Neural cell (in vitro differentiated cells): ENCODE data around the gene METTL1. TPM values are rescaled to one million over a fixed set of nuclear protein-coding genes. Genes with fewer than 3 reads are reported as not detected.

Experiments used
- H2AFZ ChIP-seq: fragments of 200-600, 300-800 bp; sonication (generic), shearing (Covaris generic); 2 replicates; pipeline ENCODE4 v1.6.0; 2014; ENCODE audit warnings: low read depth, mild to moderate bottlenecking, antibody characterized with exemption, low read length, moderate library complexity
- H3F3A ChIP-seq: fragments of 200-600 bp; shearing (Covaris generic); 2 replicates; pipeline ENCODE4 v1.6.1; 2016; ENCODE audit warnings: mild to moderate bottlenecking, moderate library complexity, mixed read lengths, antibody characterized with exemption, low read length; ENCODE audit not compliant: insufficient read depth, poor library complexity, severe bottlenecking
- H3K27ac ChIP-seq: fragments of 200-600, 300-800 bp; sonication (generic), shearing (Covaris generic); 2 replicates; pipeline ENCODE4 v1.5.1; 2014; ENCODE audit warnings: mild to moderate bottlenecking, low read length, moderate library complexity
- H3K27me3 ChIP-seq: fragments of 300-800, 200-600 bp; sonication (generic), shearing (Covaris generic); 2 replicates; pipeline ENCODE4 v1.6.0; 2014; ENCODE audit warnings: mild to moderate bottlenecking, low read depth, low read length, moderate library complexity; ENCODE audit not compliant: insufficient read depth
- H3K36me3 ChIP-seq: fragments of 300-800, 200-600 bp; sonication (generic), shearing (Covaris generic); 2 replicates; pipeline ENCODE4 v1.5.1; 2014; ENCODE audit warnings: mild to moderate bottlenecking, antibody characterized with exemption, low read length, moderate library complexity; ENCODE audit not compliant: insufficient read depth
- H3K4me2 ChIP-seq: fragments of 300-800, 200-600 bp; sonication (generic), shearing (Covaris generic); 2 replicates; pipeline ENCODE4 v1.6.0; 2014; ENCODE audit warnings: mild to moderate bottlenecking, low read length
- H3K4me3 ChIP-seq: fragments of 300-800, 200-600 bp; sonication (generic), shearing (Covaris generic); 2 replicates; pipeline ENCODE4 v1.5.1; 2014; ENCODE audit warnings: mild to moderate bottlenecking, low read length, moderate library complexity
- H3K79me2 ChIP-seq: fragments of 200-600 bp; shearing (Covaris generic); replicated peaks from 2 replicates; pipeline ENCODE4 v1.6.0; 2014; ENCODE audit warnings: mild to moderate bottlenecking, low read length, moderate library complexity; ENCODE audit not compliant: insufficient read depth
- H3K9ac ChIP-seq: fragments of 300-800, 200-600 bp; sonication (generic), shearing (Covaris generic); 2 replicates; pipeline ENCODE4 v1.6.1; 2016; ENCODE audit warnings: mild to moderate bottlenecking, low read length, mixed read lengths
- H3K9me2 ChIP-seq: fragments of 200-600 bp; shearing (Covaris generic); 2 replicates; pipeline ENCODE4 v1.6.1; 2016; ENCODE audit warnings: mild to moderate bottlenecking, low read length, mixed read lengths; ENCODE audit not compliant: insufficient read depth
- H3K9me3 ChIP-seq: fragments of 200-600, 300-800 bp; sonication (generic), shearing (Covaris generic); 2 replicates; pipeline ENCODE4 v1.6.1; 2016; ENCODE audit warnings: mild to moderate bottlenecking, mixed run types, low read length, moderate library complexity, mixed read lengths
- H4K20me1 ChIP-seq: fragments of 200-600 bp; shearing (Covaris generic); 2 replicates; pipeline ENCODE4 v1.6.1; 2016; ENCODE audit warnings: mild to moderate bottlenecking, mixed run types; ENCODE audit not compliant: insufficient read depth
- EP300 ChIP-seq: fragments of 450-650 bp; conservative IDR thresholded peaks from 2 replicates; pipeline ENCODE4 v1.6.1; 2014; ENCODE audit warnings: antibody characterized with exemption, mild to moderate bottlenecking, moderate library complexity; ENCODE audit not compliant: poor library complexity, severe bottlenecking
- EZH2 ChIP-seq: fragments of 200-600, 300-800 bp; shearing (Covaris generic), sonication (generic); IDR thresholded peaks from 2 replicates; pipeline ENCODE4 v1.6.1; 2014; ENCODE audit warnings: antibody characterized with exemption, low read length, borderline replicate concordance, mild to moderate bottlenecking; ENCODE audit not compliant: insufficient read depth, poor library complexity, severe bottlenecking
- MXI1 ChIP-seq: fragments of 450-650 bp; conservative IDR thresholded peaks from 2 replicates; pipeline ENCODE4 v1.6.1; 2014; ENCODE audit warnings: antibody characterized with exemption, mild to moderate bottlenecking; ENCODE audit not compliant: poor library complexity, severe bottlenecking
- POLR2AphosphoS5 ChIP-seq: IDR thresholded peaks from 2 replicates; pipeline ENCODE4 v1.6.1; 2012
- RAD21 ChIP-seq: fragments of 450-650 bp; conservative IDR thresholded peaks from 2 replicates; pipeline ENCODE4 v1.6.1; 2014; ENCODE audit warnings: antibody characterized with exemption, mild to moderate bottlenecking, moderate library complexity
- SMC3 ChIP-seq: fragments of 450-650 bp; conservative IDR thresholded peaks from 2 replicates; pipeline ENCODE4 v1.6.1; 2014; ENCODE audit warnings: antibody characterized with exemption, mild to moderate bottlenecking, moderate library complexity; ENCODE audit not compliant: poor library complexity
- TAF1 ChIP-seq: IDR thresholded peaks from 2 replicates; pipeline ENCODE4 v1.6.1; 2012; ENCODE audit warnings: low read depth
- polyA plus RNA-seq: library from polyadenylated mRNA; depleted of rRNA; stranded (reverse); fragments of >200 nt; gene quantifications from 2 replicates; pipeline ENCODE4 v1.2.3, GENCODE V29; 2014
- TF ChIP-seq, protein P1 (sequence below): IDR thresholded peaks from 2 replicates; pipeline ENCODE4 v1.6.1; 2012; ENCODE audit warnings: borderline replicate concordance
- TF ChIP-seq, protein P2 (sequence below): fragments of 450-650 bp; IDR thresholded peaks from 2 replicates; pipeline ENCODE4 v1.5.1; 2014; ENCODE audit warnings: antibody characterized with exemption, mild to moderate bottlenecking, moderate library complexity; ENCODE audit not compliant: poor library complexity, severe bottlenecking

Gene METTL1
- polyA plus RNA-seq, 1 donor from 2014 or later = 1.9 TPM

DNA sequence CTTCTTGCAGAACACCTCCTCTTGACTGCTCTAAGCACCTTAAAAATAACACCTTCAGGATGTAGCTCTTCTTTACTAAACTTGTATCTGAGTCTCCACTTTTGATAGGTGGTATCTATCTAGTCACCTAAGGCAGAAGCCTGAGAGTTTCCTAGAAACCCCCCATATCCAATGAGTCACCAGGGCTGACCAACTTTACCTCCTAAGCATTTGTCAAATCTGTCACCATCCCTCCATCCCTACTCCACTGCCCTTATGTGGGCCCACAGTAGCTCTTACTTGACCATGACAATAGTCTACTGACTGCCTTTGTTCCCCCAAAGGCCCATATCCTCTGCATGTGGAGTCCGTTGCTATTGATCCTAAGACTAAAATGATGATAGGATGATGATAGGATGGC, 30.7 kb upstream of the METTL1 start:
- Histone ChIP-seq H3K9ac (no peak overlapping the region), H4K20me1 (no peaks in the 10 kb centered on the region), H3F3A (no peaks in the 10 kb centered on the region), H3K79me2 (no peaks in the 10 kb centered on the region), H2AFZ (no peak overlapping the region), H3K27ac (no peak overlapping the region), H3K9me3 (no peaks in the 10 kb centered on the region), H3K9me2 (no peaks in the 10 kb centered on the region), H3K4me2 (no peak overlapping the region), H3K4me3 (no peak overlapping the region), H3K36me3 (no peaks in the 10 kb centered on the region), H3K27me3 (no peaks in the 10 kb centered on the region)
- TF ChIP-seq, protein P1, sequence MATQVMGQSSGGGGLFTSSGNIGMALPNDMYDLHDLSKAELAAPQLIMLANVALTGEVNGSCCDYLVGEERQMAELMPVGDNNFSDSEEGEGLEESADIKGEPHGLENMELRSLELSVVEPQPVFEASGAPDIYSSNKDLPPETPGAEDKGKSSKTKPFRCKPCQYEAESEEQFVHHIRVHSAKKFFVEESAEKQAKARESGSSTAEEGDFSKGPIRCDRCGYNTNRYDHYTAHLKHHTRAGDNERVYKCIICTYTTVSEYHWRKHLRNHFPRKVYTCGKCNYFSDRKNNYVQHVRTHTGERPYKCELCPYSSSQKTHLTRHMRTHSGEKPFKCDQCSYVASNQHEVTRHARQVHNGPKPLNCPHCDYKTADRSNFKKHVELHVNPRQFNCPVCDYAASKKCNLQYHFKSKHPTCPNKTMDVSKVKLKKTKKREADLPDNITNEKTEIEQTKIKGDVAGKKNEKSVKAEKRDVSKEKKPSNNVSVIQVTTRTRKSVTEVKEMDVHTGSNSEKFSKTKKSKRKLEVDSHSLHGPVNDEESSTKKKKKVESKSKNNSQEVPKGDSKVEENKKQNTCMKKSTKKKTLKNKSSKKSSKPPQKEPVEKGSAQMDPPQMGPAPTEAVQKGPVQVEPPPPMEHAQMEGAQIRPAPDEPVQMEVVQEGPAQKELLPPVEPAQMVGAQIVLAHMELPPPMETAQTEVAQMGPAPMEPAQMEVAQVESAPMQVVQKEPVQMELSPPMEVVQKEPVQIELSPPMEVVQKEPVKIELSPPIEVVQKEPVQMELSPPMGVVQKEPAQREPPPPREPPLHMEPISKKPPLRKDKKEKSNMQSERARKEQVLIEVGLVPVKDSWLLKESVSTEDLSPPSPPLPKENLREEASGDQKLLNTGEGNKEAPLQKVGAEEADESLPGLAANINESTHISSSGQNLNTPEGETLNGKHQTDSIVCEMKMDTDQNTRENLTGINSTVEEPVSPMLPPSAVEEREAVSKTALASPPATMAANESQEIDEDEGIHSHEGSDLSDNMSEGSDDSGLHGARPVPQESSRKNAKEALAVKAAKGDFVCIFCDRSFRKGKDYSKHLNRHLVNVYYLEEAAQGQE = no peak
- TF ChIP-seq EZH2 (no peak), TAF1 (no peak)

DNA sequence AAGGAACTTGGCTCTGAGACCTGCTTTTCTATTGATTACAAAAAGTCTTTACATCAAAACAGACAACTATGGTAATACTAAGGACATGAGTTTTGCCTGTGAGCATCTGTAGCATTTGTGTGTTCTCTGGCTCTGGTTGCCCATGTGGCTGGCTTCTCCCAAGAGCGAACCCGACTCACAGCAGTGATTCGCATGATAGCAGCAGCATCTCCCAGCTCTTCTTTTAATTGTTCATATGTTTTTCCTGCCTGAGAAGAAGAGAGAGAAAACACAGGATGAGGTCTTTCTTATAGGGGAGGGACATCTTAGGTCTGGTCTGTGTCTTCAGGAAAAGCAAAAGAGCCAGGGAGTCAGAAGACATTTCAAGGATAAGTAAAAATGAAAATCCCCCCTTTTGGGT, 29.1 kb upstream of the METTL1 start:
- no peaks in the 10 kb centered on the region for H3K36me3 ChIP-seq
- TF ChIP-seq RAD21 = no peak
- TF ChIP-seq MXI1 = no peak

DNA sequence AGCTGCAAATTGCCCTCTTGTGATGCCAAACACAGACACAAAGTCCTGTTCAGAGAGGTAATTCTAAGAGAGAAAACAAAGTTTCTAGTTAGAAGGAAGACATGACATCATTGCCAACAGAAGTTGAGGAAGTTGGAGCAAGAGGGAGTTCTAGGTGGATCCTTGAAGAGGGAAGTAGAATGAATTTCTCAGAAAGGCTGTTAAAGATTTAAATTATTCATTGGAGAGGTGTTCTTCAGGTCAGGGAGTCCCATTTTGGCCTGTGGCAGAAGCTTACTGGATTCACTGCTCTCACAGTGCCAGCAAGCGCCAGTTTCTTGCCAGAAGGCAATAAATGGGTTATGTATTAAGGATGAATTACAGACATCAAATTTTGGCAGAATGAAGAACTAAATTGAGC, 26.0 kb upstream of the METTL1 start:
- no peak overlapping the region for H3K4me3 ChIP-seq
- no peak overlapping the region for H3K27ac ChIP-seq
- no peaks in the 10 kb centered on the region for H3K9me2 ChIP-seq
- H3K9ac ChIP-seq = no peak overlapping the region
- H3K4me2 ChIP-seq = no peak overlapping the region
- no peak for TF ChIP-seq MXI1
- no peak for TF ChIP-seq EZH2
- TF ChIP-seq, protein P2, sequence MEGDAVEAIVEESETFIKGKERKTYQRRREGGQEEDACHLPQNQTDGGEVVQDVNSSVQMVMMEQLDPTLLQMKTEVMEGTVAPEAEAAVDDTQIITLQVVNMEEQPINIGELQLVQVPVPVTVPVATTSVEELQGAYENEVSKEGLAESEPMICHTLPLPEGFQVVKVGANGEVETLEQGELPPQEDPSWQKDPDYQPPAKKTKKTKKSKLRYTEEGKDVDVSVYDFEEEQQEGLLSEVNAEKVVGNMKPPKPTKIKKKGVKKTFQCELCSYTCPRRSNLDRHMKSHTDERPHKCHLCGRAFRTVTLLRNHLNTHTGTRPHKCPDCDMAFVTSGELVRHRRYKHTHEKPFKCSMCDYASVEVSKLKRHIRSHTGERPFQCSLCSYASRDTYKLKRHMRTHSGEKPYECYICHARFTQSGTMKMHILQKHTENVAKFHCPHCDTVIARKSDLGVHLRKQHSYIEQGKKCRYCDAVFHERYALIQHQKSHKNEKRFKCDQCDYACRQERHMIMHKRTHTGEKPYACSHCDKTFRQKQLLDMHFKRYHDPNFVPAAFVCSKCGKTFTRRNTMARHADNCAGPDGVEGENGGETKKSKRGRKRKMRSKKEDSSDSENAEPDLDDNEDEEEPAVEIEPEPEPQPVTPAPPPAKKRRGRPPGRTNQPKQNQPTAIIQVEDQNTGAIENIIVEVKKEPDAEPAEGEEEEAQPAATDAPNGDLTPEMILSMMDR = no peak
- TF ChIP-seq EP300 = no peak
- no peak for TF ChIP-seq TAF1
- TF ChIP-seq, protein P1 = no peak
- no peak for TF ChIP-seq SMC3
- no peak for TF ChIP-seq RAD21
- no peak for TF ChIP-seq POLR2AphosphoS5
- H4K20me1 ChIP-seq = no peaks in the 10 kb centered on the region
- no peaks in the 10 kb centered on the region for H3K36me3 ChIP-seq
- H3K9me3 ChIP-seq = no peaks in the 10 kb centered on the region
- H3K79me2 ChIP-seq = no peaks in the 10 kb centered on the region
- H2AFZ ChIP-seq = no peak overlapping the region
- H3K27me3 ChIP-seq = no peaks in the 10 kb centered on the region
- H3F3A ChIP-seq = no peaks in the 10 kb centered on the region

More for the DNA sequence above, 29.1 kb upstream of the METTL1 start:
- Histone ChIP-seq H2AFZ (no peak overlapping the region), H3K79me2 (no peaks in the 10 kb centered on the region), H3K27ac (no peak overlapping the region), H3K27me3 (no peaks in the 10 kb centered on the region), H4K20me1 (no peaks in the 10 kb centered on the region), H3K4me2 (no peak overlapping the region), H3K4me3 (no peak overlapping the region), H3K9ac (no peak overlapping the region), H3K9me2 (no peaks in the 10 kb centered on the region), H3F3A (no peaks in the 10 kb centered on the region), H3K9me3 (no peaks in the 10 kb centered on the region)
